Muscle of arm (tissue), 14 donors: ENCODE data around the gene KHDRBS1. TPM values are rescaled to one million over a fixed set of nuclear protein-coding genes. Genes with fewer than 3 reads are reported as not detected.
"Not testable (repeated sequence)": the region's sequence is repeated elsewhere in the genome, so short reads cannot be mapped to it uniquely, and the experiment has no call there.

Source experiments
- DNase-seq: peaks from one replicate; pipeline ENCODE4 v3.0.0-alpha.2; 2013
- long read RNA-seq, 11 donors: transcript quantifications; one replicate each; lab custom pipeline, GENCODE V29; 2026
- polyA plus RNA-seq, 12 donors: library from polyadenylated mRNA; unstranded; fragments of 120-200 nt; gene quantifications; one replicate each; pipeline ENCODE4 v1.2.1, GENCODE V29; 2013; ENCODE audit not compliant: insufficient read length in 12 of 12

Gene KHDRBS1
- 100 to 1,000 TPM in 11 of 12 donors, not detected in 1; 131 to 170 (median 142) TPM for polyA plus RNA-seq
- long read RNA-seq, donor 1, transcript KHDRBS1-202 (9 exons, 2,757 nt) = major isoform, 60 of 108 reads
- long read RNA-seq, donor 1, partial matches to known transcripts = 43 of 108 reads
- long read RNA-seq, donor 1, other reads (novel, unspliced or antisense) = 0 of 108 reads
- long read RNA-seq, donor 2, transcript KHDRBS1-202 (9 exons, 2,757 nt) = major isoform, 54 of 65 reads
- long read RNA-seq, donor 2, transcript KHDRBS1-203 (11 exons, 1,989 nt) = minor isoform, 5 of 65 reads
- long read RNA-seq, donor 2, partial matches to known transcripts = 0 of 65 reads
- long read RNA-seq, donor 2, other reads (novel, unspliced or antisense) = 5 of 65 reads
- long read RNA-seq, donor 3, transcript KHDRBS1-202 (9 exons, 2,757 nt) = major isoform, 33 of 34 reads
- long read RNA-seq, donor 3, partial matches to known transcripts = 0 of 34 reads
- long read RNA-seq, donor 3, other reads (novel, unspliced or antisense) = 0 of 34 reads
- long read RNA-seq, donor 4, transcript KHDRBS1-202 (9 exons, 2,757 nt) = major isoform, 12 of 62 reads
- long read RNA-seq, donor 4, partial matches to known transcripts = 49 of 62 reads
- long read RNA-seq, donor 4, other reads (novel, unspliced or antisense) = 0 of 62 reads
- long read RNA-seq, donor 5, transcript KHDRBS1-202 (9 exons, 2,757 nt) = major isoform, 72 of 81 reads
- long read RNA-seq, donor 5, partial matches to known transcripts = 5 of 81 reads
- long read RNA-seq, donor 5, other reads (novel, unspliced or antisense) = 0 of 81 reads
- long read RNA-seq, donor 6, transcript KHDRBS1-202 (9 exons, 2,757 nt) = major isoform, 26 of 30 reads
- long read RNA-seq, donor 6, partial matches to known transcripts = 0 of 30 reads
- long read RNA-seq, donor 6, other reads (novel, unspliced or antisense) = 0 of 30 reads
- long read RNA-seq, donor 7, transcript KHDRBS1-202 (9 exons, 2,757 nt) = major isoform, 16 of 17 reads
- long read RNA-seq, donor 7, partial matches to known transcripts = 0 of 17 reads
- long read RNA-seq, donor 7, other reads (novel, unspliced or antisense) = 0 of 17 reads
- long read RNA-seq, donor 8, transcript KHDRBS1-202 (9 exons, 2,757 nt) = major isoform, 50 of 53 reads
- long read RNA-seq, donor 8, partial matches to known transcripts = 0 of 53 reads
- long read RNA-seq, donor 8, other reads (novel, unspliced or antisense) = 0 of 53 reads
- long read RNA-seq, donor 9, transcript KHDRBS1-202 (9 exons, 2,757 nt) = major isoform, 26 of 26 reads
- long read RNA-seq, donor 9, partial matches to known transcripts = 0 of 26 reads
- long read RNA-seq, donor 9, other reads (novel, unspliced or antisense) = 0 of 26 reads
- long read RNA-seq, donor 10, transcript KHDRBS1-202 (9 exons, 2,757 nt) = major isoform, 44 of 53 reads
- long read RNA-seq, donor 10, partial matches to known transcripts = 5 of 53 reads
- long read RNA-seq, donor 10, other reads (novel, unspliced or antisense) = 0 of 53 reads
- long read RNA-seq, donor 11, transcript KHDRBS1-202 (9 exons, 2,757 nt) = major isoform, 52 of 56 reads
- long read RNA-seq, donor 11, partial matches to known transcripts = 0 of 56 reads
- long read RNA-seq, donor 11, other reads (novel, unspliced or antisense) = 0 of 56 reads

GRCh38 chr1:32013386-32014198, at the start of gene KHDRBS1:
TSS of gene KHDRBS1 (plus strand) at chr1:32013868. CDS start at chr1:32013996, 128 bp downstream.
- DNase-seq = peak; percentile 100

- no peak for DNase-seq
Observed at GRCh38 chr1:31970873-31971272, 42.8 kb upstream of the KHDRBS1 start.

GRCh38 chr1:31976401-31976800, 37.3 kb upstream of the KHDRBS1 start:
- DNase-seq = no peak

GRCh38 chr1:31977385-31978131, 36.1 kb upstream of the KHDRBS1 start:
- DNase-seq = no peak

GRCh38 chr1:31978843-31979400, 34.7 kb upstream of the KHDRBS1 start:
- DNase-seq = no peak

GRCh38 chr1:31980835-31981455, 32.7 kb upstream of the KHDRBS1 start:
- DNase-seq = no peak

GRCh38 chr1:31981456-31981839, 32.2 kb upstream of the KHDRBS1 start:
- no peak for DNase-seq

- no peak for DNase-seq
Observed at GRCh38 chr1:31981972-31982371, 31.7 kb upstream of the KHDRBS1 start.

- DNase-seq = no peak
Observed at GRCh38 chr1:31984419-31985347, 29.0 kb upstream of the KHDRBS1 start.

GRCh38 chr1:31985430-31985829, 28.2 kb upstream of the KHDRBS1 start:
- DNase-seq = no peak

- no peak for DNase-seq
Observed at GRCh38 chr1:31987135-31987619, 26.5 kb upstream of the KHDRBS1 start.

- no peak for DNase-seq
Observed at GRCh38 chr1:31989964-31990363, 23.7 kb upstream of the KHDRBS1 start.

GRCh38 chr1:31991182-31991581, 22.5 kb upstream of the KHDRBS1 start:
- no peak for DNase-seq

- DNase-seq = no peak
Observed at GRCh38 chr1:31995263-31995662, 18.4 kb upstream of the KHDRBS1 start.

GRCh38 chr1:31996121-31996520, 17.5 kb upstream of the KHDRBS1 start:
- DNase-seq = not testable (repeated sequence)

- DNase-seq = no peak
Observed at GRCh38 chr1:32001863-32002262, 11.8 kb upstream of the KHDRBS1 start.

- not testable (repeated sequence) for DNase-seq
Observed at GRCh38 chr1:32002285-32002684, 11.4 kb upstream of the KHDRBS1 start.
